ENCODE results near the gene SIRPB1. TPM values are rescaled to one million over a fixed set of nuclear protein-coding genes. Genes with fewer than 3 reads are reported as not detected.

Gene SIRPB1
- polyA plus RNA-seq, 2 of the 4 experiments (the other 2 are of a cell fraction), result 0.10 to 0.56 TPM

DNA sequence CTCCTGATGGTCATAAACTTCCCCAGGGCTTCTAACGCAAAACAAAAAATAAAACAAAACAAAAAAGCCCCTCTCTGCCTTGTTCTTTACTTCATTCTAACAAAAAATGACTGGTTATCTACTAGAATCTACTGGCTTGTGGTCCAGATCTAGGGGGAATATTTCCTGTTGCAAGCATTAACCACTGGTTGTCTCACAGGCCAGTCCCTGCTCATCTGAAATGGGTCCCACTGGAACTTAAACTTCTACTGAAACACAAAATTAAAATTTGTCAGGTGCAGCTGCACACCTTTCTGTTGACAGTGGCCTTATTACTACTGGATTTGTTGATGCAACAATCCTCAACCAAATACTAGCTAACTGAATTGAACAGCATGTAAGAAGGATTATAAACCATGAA lies 32.3 kb upstream of the SIRPB1 start:
- H3K9me3 ChIP-seq, result no peaks in the 10 kb centered on the region
- no peak overlapping the region for H3K4me2 ChIP-seq
- WGBS (ENCODE audit: missing lambda C conversion rate), result 9% methylated on average over 1 of the region's 1 CpG
- DNase-seq (ENCODE audit: low read depth in 1 of 2, low spot score in 1 of 2) (no peak), ATAC-seq (no peak), FAIRE-seq (peak; percentile 39)
- ChIA-PET CTCF (no interaction called here), POLR2A (no interaction called here)
- H3K4me1 ChIP-seq, result no peaks in the 10 kb centered on the region
- TF ChIP-seq KDM1A (IDR thresholded peaks at IDR 0.05; ENCODE audit: low read depth), result no peak
- TF ChIP-seq, protein P1, sequence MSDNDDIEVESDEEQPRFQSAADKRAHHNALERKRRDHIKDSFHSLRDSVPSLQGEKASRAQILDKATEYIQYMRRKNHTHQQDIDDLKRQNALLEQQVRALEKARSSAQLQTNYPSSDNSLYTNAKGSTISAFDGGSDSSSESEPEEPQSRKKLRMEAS (IDR thresholded peaks at IDR 0.05), result no peak
- no peak for TF ChIP-seq ZSCAN20 (CRISPR knock-in tag; IDR thresholded peaks at IDR 0.05)
- TF ChIP-seq, protein P2, sequence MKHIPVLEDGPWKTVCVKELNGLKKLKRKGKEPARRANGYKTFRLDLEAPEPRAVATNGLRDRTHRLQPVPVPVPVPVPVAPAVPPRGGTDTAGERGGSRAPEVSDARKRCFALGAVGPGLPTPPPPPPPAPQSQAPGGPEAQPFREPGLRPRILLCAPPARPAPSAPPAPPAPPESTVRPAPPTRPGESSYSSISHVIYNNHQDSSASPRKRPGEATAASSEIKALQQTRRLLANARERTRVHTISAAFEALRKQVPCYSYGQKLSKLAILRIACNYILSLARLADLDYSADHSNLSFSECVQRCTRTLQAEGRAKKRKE (CRISPR knock-in tag; IDR thresholded peaks at IDR 0.05; ENCODE audit: low read depth), result no peak
- TF ChIP-seq, protein P3, sequence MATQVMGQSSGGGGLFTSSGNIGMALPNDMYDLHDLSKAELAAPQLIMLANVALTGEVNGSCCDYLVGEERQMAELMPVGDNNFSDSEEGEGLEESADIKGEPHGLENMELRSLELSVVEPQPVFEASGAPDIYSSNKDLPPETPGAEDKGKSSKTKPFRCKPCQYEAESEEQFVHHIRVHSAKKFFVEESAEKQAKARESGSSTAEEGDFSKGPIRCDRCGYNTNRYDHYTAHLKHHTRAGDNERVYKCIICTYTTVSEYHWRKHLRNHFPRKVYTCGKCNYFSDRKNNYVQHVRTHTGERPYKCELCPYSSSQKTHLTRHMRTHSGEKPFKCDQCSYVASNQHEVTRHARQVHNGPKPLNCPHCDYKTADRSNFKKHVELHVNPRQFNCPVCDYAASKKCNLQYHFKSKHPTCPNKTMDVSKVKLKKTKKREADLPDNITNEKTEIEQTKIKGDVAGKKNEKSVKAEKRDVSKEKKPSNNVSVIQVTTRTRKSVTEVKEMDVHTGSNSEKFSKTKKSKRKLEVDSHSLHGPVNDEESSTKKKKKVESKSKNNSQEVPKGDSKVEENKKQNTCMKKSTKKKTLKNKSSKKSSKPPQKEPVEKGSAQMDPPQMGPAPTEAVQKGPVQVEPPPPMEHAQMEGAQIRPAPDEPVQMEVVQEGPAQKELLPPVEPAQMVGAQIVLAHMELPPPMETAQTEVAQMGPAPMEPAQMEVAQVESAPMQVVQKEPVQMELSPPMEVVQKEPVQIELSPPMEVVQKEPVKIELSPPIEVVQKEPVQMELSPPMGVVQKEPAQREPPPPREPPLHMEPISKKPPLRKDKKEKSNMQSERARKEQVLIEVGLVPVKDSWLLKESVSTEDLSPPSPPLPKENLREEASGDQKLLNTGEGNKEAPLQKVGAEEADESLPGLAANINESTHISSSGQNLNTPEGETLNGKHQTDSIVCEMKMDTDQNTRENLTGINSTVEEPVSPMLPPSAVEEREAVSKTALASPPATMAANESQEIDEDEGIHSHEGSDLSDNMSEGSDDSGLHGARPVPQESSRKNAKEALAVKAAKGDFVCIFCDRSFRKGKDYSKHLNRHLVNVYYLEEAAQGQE (IDR thresholded peaks at IDR 0.05), result no peak
- TF ChIP-seq RNF2 (IDR thresholded peaks at IDR 0.05; ENCODE audit: borderline replicate concordance, low read depth), result no peak
- TF ChIP-seq MYC (IDR thresholded peaks at IDR 0.05; ENCODE audit: borderline replicate concordance, low read length), result no peak
- TF ChIP-seq CBX2 (IDR thresholded peaks at IDR 0.05; ENCODE audit: borderline replicate concordance, low read depth), result no peak
- TF ChIP-seq, protein P4, sequence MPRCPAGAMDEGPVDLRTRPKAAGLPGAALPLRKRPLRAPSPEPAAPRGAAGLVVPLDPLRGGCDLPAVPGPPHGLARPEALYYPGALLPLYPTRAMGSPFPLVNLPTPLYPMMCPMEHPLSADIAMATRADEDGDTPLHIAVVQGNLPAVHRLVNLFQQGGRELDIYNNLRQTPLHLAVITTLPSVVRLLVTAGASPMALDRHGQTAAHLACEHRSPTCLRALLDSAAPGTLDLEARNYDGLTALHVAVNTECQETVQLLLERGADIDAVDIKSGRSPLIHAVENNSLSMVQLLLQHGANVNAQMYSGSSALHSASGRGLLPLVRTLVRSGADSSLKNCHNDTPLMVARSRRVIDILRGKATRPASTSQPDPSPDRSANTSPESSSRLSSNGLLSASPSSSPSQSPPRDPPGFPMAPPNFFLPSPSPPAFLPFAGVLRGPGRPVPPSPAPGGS (IDR thresholded peaks at IDR 0.05), result no peak
- TF ChIP-seq, protein P5, sequence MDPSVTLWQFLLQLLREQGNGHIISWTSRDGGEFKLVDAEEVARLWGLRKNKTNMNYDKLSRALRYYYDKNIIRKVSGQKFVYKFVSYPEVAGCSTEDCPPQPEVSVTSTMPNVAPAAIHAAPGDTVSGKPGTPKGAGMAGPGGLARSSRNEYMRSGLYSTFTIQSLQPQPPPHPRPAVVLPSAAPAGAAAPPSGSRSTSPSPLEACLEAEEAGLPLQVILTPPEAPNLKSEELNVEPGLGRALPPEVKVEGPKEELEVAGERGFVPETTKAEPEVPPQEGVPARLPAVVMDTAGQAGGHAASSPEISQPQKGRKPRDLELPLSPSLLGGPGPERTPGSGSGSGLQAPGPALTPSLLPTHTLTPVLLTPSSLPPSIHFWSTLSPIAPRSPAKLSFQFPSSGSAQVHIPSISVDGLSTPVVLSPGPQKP (IDR thresholded peaks at IDR 0.05; ENCODE audit: low read depth, low read length), result no peak
- TF ChIP-seq EP300 (IDR thresholded peaks at IDR 0.05), result no peak
- TF ChIP-seq, protein P6, sequence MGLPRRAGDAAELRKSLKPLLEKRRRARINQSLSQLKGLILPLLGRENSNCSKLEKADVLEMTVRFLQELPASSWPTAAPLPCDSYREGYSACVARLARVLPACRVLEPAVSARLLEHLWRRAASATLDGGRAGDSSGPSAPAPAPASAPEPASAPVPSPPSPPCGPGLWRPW (IDR thresholded peaks at IDR 0.05), result no peak
- TF ChIP-seq, protein P7, sequence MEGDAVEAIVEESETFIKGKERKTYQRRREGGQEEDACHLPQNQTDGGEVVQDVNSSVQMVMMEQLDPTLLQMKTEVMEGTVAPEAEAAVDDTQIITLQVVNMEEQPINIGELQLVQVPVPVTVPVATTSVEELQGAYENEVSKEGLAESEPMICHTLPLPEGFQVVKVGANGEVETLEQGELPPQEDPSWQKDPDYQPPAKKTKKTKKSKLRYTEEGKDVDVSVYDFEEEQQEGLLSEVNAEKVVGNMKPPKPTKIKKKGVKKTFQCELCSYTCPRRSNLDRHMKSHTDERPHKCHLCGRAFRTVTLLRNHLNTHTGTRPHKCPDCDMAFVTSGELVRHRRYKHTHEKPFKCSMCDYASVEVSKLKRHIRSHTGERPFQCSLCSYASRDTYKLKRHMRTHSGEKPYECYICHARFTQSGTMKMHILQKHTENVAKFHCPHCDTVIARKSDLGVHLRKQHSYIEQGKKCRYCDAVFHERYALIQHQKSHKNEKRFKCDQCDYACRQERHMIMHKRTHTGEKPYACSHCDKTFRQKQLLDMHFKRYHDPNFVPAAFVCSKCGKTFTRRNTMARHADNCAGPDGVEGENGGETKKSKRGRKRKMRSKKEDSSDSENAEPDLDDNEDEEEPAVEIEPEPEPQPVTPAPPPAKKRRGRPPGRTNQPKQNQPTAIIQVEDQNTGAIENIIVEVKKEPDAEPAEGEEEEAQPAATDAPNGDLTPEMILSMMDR (IDR thresholded peaks at IDR 0.05), result no peak
- no peak for TF ChIP-seq NR3C1 (IDR thresholded peaks at IDR 0.05)
- TF ChIP-seq TFCP2L1 (CRISPR knock-in tag; IDR thresholded peaks at IDR 0.05), result no peak
- no peak for TF ChIP-seq TP53 (CRISPR knock-in tag; IDR thresholded peaks at IDR 0.05)
- no peak for TF ChIP-seq NFE2L2 (conservative IDR thresholded peaks at IDR 0.05; ENCODE audit: low read length)
- TF ChIP-seq, protein P8, sequence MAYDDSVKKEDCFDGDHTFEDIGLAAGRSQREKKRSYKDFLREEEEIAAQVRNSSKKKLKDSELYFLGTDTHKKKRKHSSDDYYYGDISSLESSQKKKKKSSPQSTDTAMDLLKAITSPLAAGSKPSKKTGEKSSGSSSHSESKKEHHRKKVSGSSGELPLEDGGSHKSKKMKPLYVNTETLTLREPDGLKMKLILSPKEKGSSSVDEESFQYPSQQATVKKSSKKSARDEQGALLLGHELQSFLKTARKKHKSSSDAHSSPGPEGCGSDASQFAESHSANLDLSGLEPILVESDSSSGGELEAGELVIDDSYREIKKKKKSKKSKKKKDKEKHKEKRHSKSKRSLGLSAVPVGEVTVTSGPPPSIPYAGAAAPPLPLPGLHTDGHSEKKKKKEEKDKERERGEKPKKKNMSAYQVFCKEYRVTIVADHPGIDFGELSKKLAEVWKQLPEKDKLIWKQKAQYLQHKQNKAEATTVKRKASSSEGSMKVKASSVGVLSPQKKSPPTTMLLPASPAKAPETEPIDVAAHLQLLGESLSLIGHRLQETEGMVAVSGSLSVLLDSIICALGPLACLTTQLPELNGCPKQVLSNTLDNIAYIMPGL (CRISPR knock-in tag; IDR thresholded peaks at IDR 0.05; ENCODE audit: borderline replicate concordance), result no peak
- no peak for TF ChIP-seq HOXA7 (CRISPR knock-in tag; IDR thresholded peaks at IDR 0.05)
- H3K4me3 ChIP-seq, result no peak overlapping the region
- H3K27ac ChIP-seq, result no peak overlapping the region

Data from A549 (cell line).